Activated CD4-positive, alpha-beta T cell treated with anti-CD3 and anti-CD28 coated beads for 36 hours (primary cell): ENCODE measurements around the gene ATF7. TPM values are rescaled to one million over a fixed set of nuclear protein-coding genes. Genes with fewer than 3 reads are reported as not detected.

Experiments
- ATAC-seq: fragments of 200-7000 bp; cut with Tn5 transposase; one replicate; pipeline ENCODE4 v1.10.0; 2021; ENCODE audit warnings: mild to moderate bottlenecking, moderate library complexity
- CTCF ChIA-PET: fragments of 350-600 bp; sonication (Branson Sonifier 250); formaldehyde crosslinking; loops from one replicate; lab custom pipeline; 2021; ENCODE audit warnings: antibody characterized with exemption; lab: Charles Lee
- POLR2A ChIA-PET: fragments of 350-600 bp; sonication (Branson Sonifier 250); formaldehyde crosslinking; loops from one replicate; lab custom pipeline; 2021; ENCODE audit warnings: antibody characterized with exemption, inconsistent platforms; lab: Charles Lee
- DNase-seq: peaks from one replicate; pipeline ENCODE4 v3.0.0-alpha.2; 2020
- H3K27ac Mint-ChIP-seq: one replicate; pipeline ENCODE4 v1.8.0; 2021; ENCODE audit warnings: mixed read lengths
- H3K27me3 Mint-ChIP-seq: one replicate; pipeline ENCODE4 v1.8.0; 2021; ENCODE audit warnings: mixed read lengths
- H3K36me3 Mint-ChIP-seq: one replicate; pipeline ENCODE4 v1.8.0; 2021; ENCODE audit warnings: low read depth, mixed read lengths
- H3K4me1 Mint-ChIP-seq: one replicate; pipeline ENCODE4 v1.8.0; 2021; ENCODE audit warnings: mixed read lengths
- H3K4me3 Mint-ChIP-seq: one replicate; pipeline ENCODE4 v1.8.0; 2021; ENCODE audit warnings: mild to moderate bottlenecking, moderate library complexity, mixed read lengths
- H3K9me3 Mint-ChIP-seq: one replicate; pipeline ENCODE4 v1.8.0; 2021; ENCODE audit warnings: low read depth, mixed read lengths
- intact Hi-C, 2 experiments: fragments of 100-400 bp; cut with DNase I in 1 of 2; cut with micrococcal nuclease in 1 of 2; formaldehyde crosslinking; loops; one replicate each; pipeline versions ENCODE4 v1.14.2 to v1.15.1; 2022 to 2024; cut with DNase I, micrococcal nuclease
- total RNA-seq, 2 experiments: library from RNA; stranded (reverse); gene quantifications; one replicate each; pipeline ENCODE4 v1.2.3, GENCODE V29; 2021

Gene ATF7
- total RNA-seq, 2 experiments from 2014 or later = 23.0 to 28.1 TPM

DNA sequence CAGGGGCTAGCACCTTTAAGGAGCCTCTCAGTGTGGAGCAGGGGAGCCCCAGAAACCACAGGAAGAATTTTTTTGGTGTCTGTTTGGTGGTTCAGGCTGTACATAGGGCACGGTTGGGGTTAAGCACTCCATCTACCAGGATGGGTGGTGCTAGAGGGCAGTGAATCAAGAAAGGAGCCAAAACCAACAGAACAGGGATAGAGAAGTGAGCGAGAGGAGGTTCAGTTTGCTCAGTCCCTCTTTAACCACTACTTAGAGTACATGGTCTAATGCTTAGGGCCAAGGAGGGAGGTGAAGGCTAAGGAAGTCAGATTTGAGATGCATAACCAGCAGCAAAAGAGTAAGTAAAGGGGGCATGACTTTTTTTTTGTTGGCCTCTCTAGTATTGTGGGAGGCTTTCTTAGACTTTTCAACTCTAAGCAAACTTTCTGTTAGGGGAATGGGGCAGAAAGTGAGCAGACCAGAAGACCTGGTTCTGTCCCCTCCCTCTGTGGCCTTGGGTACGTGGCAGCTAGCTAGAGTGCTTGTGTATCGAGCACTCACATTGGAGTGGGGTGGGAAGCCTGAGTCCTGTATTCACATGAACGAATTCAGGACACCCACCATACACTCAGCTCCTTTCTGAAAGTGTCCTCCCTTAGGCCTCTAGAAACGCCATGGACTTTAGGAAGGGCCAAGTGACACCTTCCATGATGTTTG, 112.3 kb downstream of the ATF7 start:
- ChIA-PET CTCF (interaction anchor here (0.5 to 1.5 kb wide), 2 partner anchors 23 to 29 kb away, joined by 3 to 5 read pairs; no protein-coding TSS in a partner anchor), POLR2A (no interaction called here)
- H3K36me3 Mint-ChIP-seq = peaks cover 6% of the 10 kb centered on the region
- no peak overlapping the region for H3K4me3 Mint-ChIP-seq
- DNase-seq = no peak
- no peaks in the 10 kb centered on the region for H3K9me3 Mint-ChIP-seq
- H3K27ac Mint-ChIP-seq = no peak overlapping the region
- intact Hi-C loops = no loop called here
- H3K4me1 Mint-ChIP-seq = peaks cover 3% of the 10 kb centered on the region
- H3K27me3 Mint-ChIP-seq = no peaks in the 10 kb centered on the region
- ATAC-seq = no peak

DNA sequence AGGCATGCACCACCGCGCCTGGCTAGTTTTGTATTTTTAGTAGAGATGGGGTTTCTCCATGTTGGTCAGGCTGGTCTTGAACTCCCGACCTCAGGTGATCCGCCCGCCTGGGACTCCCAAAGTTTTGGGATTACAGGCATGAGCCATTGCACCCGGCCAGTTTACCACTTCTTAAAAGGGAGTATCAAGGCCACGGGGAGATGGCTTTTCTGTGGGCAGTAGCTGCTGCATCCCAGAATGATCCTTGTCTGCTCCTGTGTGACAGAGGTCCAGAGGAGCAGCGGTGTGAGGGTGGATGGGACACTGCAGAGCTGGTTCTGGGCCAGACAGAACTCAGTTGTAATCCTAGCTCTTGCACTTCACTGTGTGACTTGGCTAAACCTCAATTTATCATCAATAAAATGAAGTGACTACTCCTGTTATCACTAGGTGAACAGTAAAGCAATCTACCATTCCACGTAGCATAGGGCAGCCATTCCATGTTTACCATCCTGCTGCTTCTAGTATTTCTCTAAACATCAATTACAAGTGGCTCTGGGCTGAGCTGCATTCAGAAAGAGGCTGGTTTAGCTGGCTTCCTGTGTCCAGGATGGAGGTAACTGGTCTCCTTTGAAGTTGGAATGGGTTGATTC, 115.9 kb downstream of the ATF7 start:
- Mint-ChIP-seq H3K27ac (no peak overlapping the region), H3K27me3 (no peaks in the 10 kb centered on the region), H3K4me3 (no peak overlapping the region), H3K36me3 (peaks cover 6% of the 10 kb centered on the region), H3K4me1 (peaks cover 7% of the 10 kb centered on the region), H3K9me3 (no peaks in the 10 kb centered on the region)
- POLR2A ChIA-PET = no interaction called here
- CTCF ChIA-PET = interaction anchor here (0.7 to 4.3 kb wide), 15 partner anchors 10 to 485 kb away, joined by 3 to 44 read pairs (median 5); partner anchors contain the start of gene TARBP2
- ATAC-seq = no peak
- DNase-seq = no peak
- intact Hi-C loops = no loop called here

DNA sequence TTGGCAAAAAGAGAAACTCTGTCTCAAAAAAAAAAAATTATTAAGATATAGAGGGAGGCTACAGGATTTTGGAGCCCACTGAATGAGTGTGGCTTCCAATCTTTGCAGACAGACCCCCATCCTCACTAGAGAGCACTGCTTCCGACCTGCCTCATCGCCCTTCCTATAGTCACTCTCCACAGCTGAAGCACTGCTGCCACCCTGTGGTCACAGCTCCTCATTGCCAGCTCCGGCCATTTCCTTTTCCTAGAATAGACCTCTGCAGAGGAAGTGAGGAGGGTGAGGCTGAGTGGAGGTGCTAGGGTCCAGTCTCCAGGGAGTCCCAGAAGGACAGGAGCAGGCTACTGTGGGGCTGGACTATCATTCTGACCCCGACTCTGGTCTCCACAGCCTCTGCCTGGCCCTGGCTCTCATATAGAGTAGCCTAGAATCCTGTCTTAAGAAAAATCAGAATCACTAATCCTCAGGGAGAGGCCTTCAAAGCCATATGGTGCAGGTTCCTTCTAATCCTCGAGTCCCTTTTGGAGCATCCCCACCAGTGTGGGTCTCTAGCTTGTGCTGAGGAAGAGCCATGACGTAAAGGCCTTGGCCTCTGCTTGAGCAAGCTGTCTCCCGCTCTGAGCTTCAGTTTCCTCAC, 117.5 kb downstream of the ATF7 start:
- H3K36me3 Mint-ChIP-seq = peaks cover 4% of the 10 kb centered on the region
- no peak overlapping the region for H3K4me3 Mint-ChIP-seq
- CTCF ChIA-PET = interaction anchor here (0.6 to 4.3 kb wide), 48 partner anchors 8 to 713 kb away, joined by 3 to 44 read pairs (median 4); partner anchors contain the start of genes AAAS, ATP5MC2, MYG1 and PFDN5
- POLR2A ChIA-PET = interaction anchor here (0.9 to 1.4 kb wide), 5 partner anchors 9 to 184 kb away, joined by 3 to 6 read pairs (median 3); no protein-coding TSS in a partner anchor
- intact Hi-C loops = loop anchor here (1.0 to 2.0 kb wide), 5 partner anchors 87 to 184 kb away; no protein-coding TSS in a partner anchor
- DNase-seq = peak; percentile 92
- H3K9me3 Mint-ChIP-seq = no peaks in the 10 kb centered on the region
- H3K4me1 Mint-ChIP-seq = peaks cover 7% of the 10 kb centered on the region
- peak overlapping the region; percentile 47 for H3K27ac Mint-ChIP-seq
- ATAC-seq = peak; percentile 99
- no peaks in the 10 kb centered on the region for H3K27me3 Mint-ChIP-seq

DNA sequence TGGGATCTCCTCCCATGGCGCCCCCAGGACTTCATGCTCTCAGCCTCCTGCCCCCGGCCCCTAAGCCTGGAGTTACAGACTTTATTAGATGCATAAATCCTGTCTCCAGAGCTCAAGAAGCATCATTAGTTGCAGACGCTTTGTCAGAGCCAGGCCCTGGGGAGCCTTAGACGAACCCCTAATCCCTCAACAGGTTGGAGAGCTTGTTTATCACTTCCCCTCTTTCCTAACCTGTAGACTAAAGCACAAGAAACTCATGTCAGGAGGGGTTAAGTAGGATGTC, 118.6 kb downstream of the ATF7 start:
- Mint-ChIP-seq H3K4me1 (peaks cover 14% of the 10 kb centered on the region), H3K27ac (peak overlapping the region; percentile 37), H3K4me3 (no peak overlapping the region), H3K9me3 (no peaks in the 10 kb centered on the region), H3K36me3 (peaks cover 4% of the 10 kb centered on the region), H3K27me3 (no peaks in the 10 kb centered on the region)
- CTCF ChIA-PET = interaction anchor here (1.4 to 4.3 kb wide), 5 partner anchors 32 to 186 kb away, joined by 3 to 44 read pairs (median 17); partner anchors contain the start of gene AAAS
- ATAC-seq (no peak), DNase-seq (no peak)
- POLR2A ChIA-PET = interaction anchor here (0.5 kb wide), 1 partner anchor 40 kb away, joined by 5 read pairs; no protein-coding TSS in a partner anchor
- intact Hi-C loops = no loop called here

DNA sequence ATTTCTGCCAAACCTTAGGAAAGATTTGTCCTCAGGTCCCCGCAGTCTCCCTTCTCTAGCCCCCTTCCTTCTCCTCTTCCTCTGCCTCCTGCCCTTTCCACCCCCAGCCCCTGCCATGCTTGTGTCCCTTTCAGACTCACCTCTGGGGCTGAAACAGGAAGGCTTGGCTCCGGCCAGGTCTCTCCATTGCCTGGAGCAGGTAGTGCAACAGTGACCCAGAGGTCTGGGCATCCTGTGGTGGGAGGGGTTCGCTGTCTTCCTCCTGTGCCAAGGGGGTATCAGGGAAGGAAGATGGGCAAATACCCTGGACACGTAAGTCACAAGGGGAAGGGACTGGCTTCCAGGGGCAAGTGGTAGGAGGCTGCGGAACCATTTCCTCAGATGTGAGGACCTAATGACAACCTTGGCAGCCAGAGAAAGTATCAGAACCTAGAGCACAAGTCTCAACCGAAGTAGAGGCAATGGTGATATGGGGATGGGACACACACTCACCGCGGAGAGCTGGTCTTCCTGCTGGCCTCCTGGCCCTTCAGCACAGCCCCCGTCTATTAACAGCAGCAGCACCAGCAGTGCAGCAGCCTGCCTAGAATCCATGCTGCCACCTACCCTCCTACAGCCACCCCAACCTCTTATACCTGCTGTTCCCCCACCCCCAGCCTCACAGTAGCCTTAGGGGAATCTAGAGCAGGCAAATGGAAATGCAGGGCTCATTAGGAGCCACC, 119.1 kb downstream of the ATF7 start, which contains the start of gene NPFF:
TSS of gene NPFF (minus strand) at position 604 of the 722 bp plus-strand sequence. CDS start at position 594, 10 bp downstream.
- Mint-ChIP-seq H3K27ac (peak within 1 kb of the TSS; percentile 37), H3K27me3 (no peaks in the 10 kb centered on the region), H3K4me3 (no peak within 1 kb of the TSS), H3K36me3 (peaks cover 4% of the 10 kb centered on the region), H3K9me3 (no peaks in the 10 kb centered on the region), H3K4me1 (peaks cover 16% of the 10 kb centered on the region)
- intact Hi-C loops = no loop called here
- no peak for ATAC-seq
- ChIA-PET POLR2A (interaction anchor here (0.5 kb wide), 1 partner anchor 39 kb away, joined by 5 read pairs; no protein-coding TSS in a partner anchor), CTCF (interaction anchor here (1.0 to 4.3 kb wide), 5 partner anchors 31 to 186 kb away, joined by 3 to 44 read pairs (median 13); partner anchors contain the start of gene AAAS)
- no peak for DNase-seq

DNA sequence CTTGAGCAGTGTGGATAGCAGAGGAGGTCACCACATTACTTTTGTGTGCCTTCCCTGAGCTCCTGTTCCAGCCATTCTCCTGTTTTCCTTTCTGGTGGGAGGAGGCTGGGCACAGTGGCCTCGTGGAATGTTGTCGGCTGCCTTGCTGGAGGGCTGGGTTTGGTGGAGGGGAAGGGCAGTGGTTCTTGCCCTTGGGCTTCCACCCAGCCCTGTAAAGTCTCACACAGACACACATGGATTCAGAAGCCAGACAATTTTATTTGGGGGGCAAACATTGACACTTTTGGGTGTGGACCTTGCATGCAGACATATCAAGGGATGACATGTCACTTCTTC, 119.8 kb downstream of the ATF7 start:
- intact Hi-C loops = no loop called here
- Mint-ChIP-seq H3K4me1 (peaks cover 20% of the 10 kb centered on the region), H3K36me3 (peaks cover 4% of the 10 kb centered on the region), H3K4me3 (no peak overlapping the region), H3K9me3 (no peaks in the 10 kb centered on the region), H3K27ac (no peak overlapping the region), H3K27me3 (no peaks in the 10 kb centered on the region)
- POLR2A ChIA-PET = no interaction called here
- ATAC-seq (no peak), DNase-seq (no peak)
- CTCF ChIA-PET = interaction anchor here (0.9 to 1.0 kb wide), 2 partner anchors 154 to 161 kb away, joined by 3 to 4 read pairs; no protein-coding TSS in a partner anchor

DNA sequence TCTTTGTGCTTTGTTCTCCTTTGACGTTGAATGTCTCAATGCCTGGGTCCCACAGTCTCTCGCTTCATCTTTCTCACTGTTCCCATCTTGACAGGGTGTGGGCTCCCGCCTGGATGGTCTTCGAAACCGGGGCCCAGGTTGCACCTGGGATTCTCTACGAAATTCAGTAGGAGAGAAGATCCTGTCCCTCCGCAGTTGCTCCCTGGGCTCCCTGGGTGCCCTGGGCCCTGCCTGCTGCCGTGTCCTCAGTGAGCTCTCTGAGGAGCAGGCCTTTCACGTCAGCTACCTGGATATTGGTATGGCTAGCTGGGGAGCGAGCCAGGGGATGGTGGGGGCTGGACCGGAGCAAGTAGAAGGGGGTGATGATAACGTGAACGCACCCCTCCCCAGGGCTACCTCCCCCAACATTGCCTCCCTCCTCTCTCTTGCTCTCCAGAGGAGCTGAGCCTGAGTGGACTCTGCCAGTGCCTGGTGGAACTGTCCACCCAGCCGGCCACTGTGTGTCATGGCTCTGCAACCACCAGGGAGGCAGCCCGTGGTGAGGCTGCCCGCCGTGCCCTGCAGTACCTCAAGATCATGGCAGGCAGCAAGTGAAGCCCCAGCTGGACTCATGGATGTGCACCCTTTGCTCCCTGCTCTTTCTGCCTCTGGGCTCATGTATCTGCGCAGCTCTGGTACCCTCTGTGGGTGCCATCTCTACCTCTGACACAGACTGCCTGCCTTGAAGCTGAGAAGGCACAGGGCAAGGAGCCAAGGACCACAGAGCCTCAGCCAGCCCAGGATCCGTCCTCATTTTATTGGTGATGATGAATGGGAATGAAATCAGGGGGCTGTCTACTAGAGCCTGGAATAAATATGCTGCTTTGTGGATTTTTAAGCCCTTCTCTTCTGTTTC, 120.4 kb downstream of the ATF7 start:
- ChIA-PET POLR2A (no interaction called here), CTCF (interaction anchor here (0.6 to 2.0 kb wide), 5 partner anchors 9 to 160 kb away, joined by 3 to 5 read pairs (median 3); no protein-coding TSS in a partner anchor)
- H3K9me3 Mint-ChIP-seq = no peaks in the 10 kb centered on the region
- H3K4me3 Mint-ChIP-seq = no peak overlapping the region
- peaks cover 20% of the 10 kb centered on the region for H3K4me1 Mint-ChIP-seq
- no peak overlapping the region for H3K27ac Mint-ChIP-seq
- H3K27me3 Mint-ChIP-seq = no peaks in the 10 kb centered on the region
- peaks cover 4% of the 10 kb centered on the region for H3K36me3 Mint-ChIP-seq
- intact Hi-C loops = no loop called here
- DNase-seq = no peak
- ATAC-seq = no peak

DNA sequence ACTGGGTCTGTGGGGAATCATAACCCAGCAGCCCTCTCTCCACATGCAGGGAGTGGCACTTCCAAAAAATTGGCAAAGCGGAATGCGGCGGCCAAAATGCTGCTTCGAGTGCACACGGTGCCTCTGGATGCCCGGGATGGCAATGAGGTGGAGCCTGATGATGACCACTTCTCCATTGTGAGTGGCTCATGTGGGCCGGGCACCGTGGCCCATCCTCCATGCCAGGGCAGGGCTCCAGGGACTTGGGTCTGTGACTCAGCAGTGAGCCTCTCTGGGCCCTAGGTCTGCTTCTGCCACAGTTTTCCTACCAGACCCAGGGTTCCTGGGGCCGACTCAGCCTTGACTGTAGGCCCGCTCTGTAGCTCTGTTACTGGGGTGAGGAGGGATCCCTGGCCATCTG, 121.1 kb downstream of the ATF7 start:
- no peak overlapping the region for H3K27ac Mint-ChIP-seq
- intact Hi-C loops = no loop called here
- no peak overlapping the region for H3K4me3 Mint-ChIP-seq
- peaks cover 4% of the 10 kb centered on the region for H3K36me3 Mint-ChIP-seq
- H3K27me3 Mint-ChIP-seq = no peaks in the 10 kb centered on the region
- DNase-seq (no peak), ATAC-seq (no peak)
- POLR2A ChIA-PET = interaction anchor here (0.6 kb wide), 1 partner anchor 277 kb away, joined by 3 read pairs; no protein-coding TSS in a partner anchor
- H3K4me1 Mint-ChIP-seq = peaks cover 21% of the 10 kb centered on the region
- H3K9me3 Mint-ChIP-seq = no peaks in the 10 kb centered on the region
- CTCF ChIA-PET = interaction anchor here (0.6 to 2.0 kb wide), 3 partner anchors 10 to 184 kb away, joined by 3 to 5 read pairs (median 5); partner anchors contain the start of gene AAAS

DNA sequence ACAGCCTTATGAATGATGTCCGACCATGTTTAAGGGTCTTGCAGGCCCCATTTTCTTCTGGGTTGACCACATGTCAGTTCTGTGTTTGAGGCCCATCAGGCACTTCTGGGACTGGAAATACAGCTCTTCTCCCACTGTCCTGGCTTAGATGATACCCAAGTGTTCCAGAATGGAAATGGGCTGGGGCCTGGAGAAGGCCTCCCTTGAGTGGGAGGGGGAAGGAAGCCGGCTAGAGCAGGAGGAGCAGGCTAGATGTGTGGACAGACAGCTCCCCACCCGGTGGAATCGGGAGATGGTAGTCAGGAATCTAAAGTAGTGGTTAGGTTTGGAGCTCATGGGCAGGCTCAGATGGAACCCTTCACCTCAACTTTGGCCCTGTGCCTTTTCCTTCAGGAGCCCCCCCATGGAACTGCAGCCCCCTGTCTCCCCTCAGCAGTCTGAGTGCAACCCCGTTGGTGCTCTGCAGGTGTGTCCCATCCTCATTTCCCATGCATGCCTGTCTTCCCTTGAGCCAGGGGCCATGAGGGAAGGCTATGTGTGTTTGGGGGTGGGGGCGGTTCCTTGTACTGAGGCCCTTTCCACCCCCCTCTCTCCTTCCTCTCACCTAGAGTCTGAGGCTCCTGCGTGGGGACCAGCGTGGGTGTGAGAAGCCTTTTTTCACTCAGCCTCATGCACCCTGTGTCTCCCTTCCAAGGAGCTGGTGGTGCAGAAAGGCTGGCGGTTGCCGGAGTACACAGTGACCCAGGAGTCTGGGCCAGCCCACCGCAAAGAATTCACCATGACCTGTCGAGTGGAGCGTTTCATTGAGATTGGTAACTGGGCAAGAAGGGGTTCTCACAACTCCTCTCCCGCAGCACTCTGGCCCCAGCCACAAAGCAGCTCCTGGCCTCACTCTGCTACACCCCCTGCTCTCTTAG, 121.9 kb downstream of the ATF7 start:
- no peaks in the 10 kb centered on the region for H3K9me3 Mint-ChIP-seq
- ATAC-seq = no peak
- CTCF ChIA-PET = interaction anchor here (0.5 to 2.0 kb wide), 6 partner anchors 11 to 183 kb away, joined by 3 to 5 read pairs (median 3); partner anchors contain the start of gene AAAS
- intact Hi-C loops = no loop called here
- H3K27me3 Mint-ChIP-seq = no peaks in the 10 kb centered on the region
- H3K4me3 Mint-ChIP-seq = no peak overlapping the region
- POLR2A ChIA-PET = interaction anchor here (0.6 kb wide), 1 partner anchor 276 kb away, joined by 3 read pairs; no protein-coding TSS in a partner anchor
- H3K27ac Mint-ChIP-seq = no peak overlapping the region
- DNase-seq = no peak
- H3K4me1 Mint-ChIP-seq = peaks cover 25% of the 10 kb centered on the region
- H3K36me3 Mint-ChIP-seq = peaks cover 4% of the 10 kb centered on the region
